Loucy (cell line): Measurements from ENCODE around the gene DDX6.

ENCODE experiments used
- EZH2phosphoT487 ChIP-seq: fragments of 200-600 bp; IDR thresholded peaks from 2 replicates; pipeline ENCODE4 v1.6.1; 2018; ENCODE audit warnings: antibody characterized with exemption, mild to moderate bottlenecking, moderate library complexity, borderline replicate concordance
- TF ChIP-seq, protein P1 (sequence below): fragments of 200-600 bp; sonication (generic); conservative IDR thresholded peaks from 2 replicates; pipeline ENCODE4 v1.5.1; 2014; ENCODE audit warnings: mild to moderate bottlenecking, antibody characterized with exemption, low read length

DNA sequence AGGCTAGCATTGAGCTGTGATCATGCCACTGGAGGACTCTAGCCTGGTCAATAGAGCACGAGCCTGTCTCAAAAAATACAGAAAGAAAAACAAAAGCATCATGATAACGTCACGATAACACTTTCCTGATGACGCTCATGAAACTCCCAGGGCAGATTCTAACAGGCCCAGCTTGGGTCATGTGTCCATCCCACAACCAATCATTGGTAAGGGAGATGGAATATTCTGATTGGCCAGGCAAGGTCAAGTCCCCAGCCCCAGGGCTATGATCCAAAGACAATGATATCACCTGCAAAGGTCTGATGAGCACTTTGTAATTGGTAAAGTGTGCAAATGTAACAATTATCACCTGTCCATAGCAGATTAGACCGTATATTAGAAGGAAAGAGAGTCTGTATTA, 21.5 kb upstream of the DDX6 start:
- TF ChIP-seq, protein P1, sequence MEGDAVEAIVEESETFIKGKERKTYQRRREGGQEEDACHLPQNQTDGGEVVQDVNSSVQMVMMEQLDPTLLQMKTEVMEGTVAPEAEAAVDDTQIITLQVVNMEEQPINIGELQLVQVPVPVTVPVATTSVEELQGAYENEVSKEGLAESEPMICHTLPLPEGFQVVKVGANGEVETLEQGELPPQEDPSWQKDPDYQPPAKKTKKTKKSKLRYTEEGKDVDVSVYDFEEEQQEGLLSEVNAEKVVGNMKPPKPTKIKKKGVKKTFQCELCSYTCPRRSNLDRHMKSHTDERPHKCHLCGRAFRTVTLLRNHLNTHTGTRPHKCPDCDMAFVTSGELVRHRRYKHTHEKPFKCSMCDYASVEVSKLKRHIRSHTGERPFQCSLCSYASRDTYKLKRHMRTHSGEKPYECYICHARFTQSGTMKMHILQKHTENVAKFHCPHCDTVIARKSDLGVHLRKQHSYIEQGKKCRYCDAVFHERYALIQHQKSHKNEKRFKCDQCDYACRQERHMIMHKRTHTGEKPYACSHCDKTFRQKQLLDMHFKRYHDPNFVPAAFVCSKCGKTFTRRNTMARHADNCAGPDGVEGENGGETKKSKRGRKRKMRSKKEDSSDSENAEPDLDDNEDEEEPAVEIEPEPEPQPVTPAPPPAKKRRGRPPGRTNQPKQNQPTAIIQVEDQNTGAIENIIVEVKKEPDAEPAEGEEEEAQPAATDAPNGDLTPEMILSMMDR = no peak
- TF ChIP-seq EZH2phosphoT487 = no peak
